H1 (cell line): ENCODE data around the gene KRT24. TPM values are rescaled to one million over a fixed set of nuclear protein-coding genes. Genes with fewer than 3 reads are reported as not detected.

ENCODE experiments used
- CTCF ChIA-PET: fragments of 300-600 bp; sonication (Branson Sonifier 250); formaldehyde crosslinking; loops from one replicate; lab custom pipeline; 2021; ENCODE audit not compliant: partially characterized antibody; lab: Charles Lee
- POLR2A ChIA-PET: fragments of 300-600 bp; sonication (Branson Sonifier 250); formaldehyde crosslinking; loops from one replicate; lab custom pipeline; 2021; ENCODE audit warnings: inconsistent platforms; ENCODE audit not compliant: partially characterized antibody; lab: Charles Lee
- DNase-seq, 2 experiments: peaks; one replicate each; pipeline versions ENCODE4 v3.0.0 to v3.0.0-alpha.2; 2010 to 2022; ENCODE audit warnings: low spot score in 2 of 2, low read depth in 1 of 2, mixed read lengths in 1 of 2
- FAIRE-seq: peaks from 2 replicates; lab custom pipeline; 2011; peaks lifted over from hg19 to GRCh38; lab: Jason Lieb, UNC
- H2AFZ ChIP-seq: 2 replicates; pipeline ENCODE4 v1.8.1; 2012; ENCODE audit warnings: low read length, inconsistent platforms
- H2AK5ac ChIP-seq: 2 replicates; pipeline ENCODE4 v1.6.1; 2013; ENCODE audit warnings: low read depth, low read length
- H2BK120ac ChIP-seq: replicated peaks from 2 replicates; pipeline ENCODE3; 2013; ENCODE audit warnings: low read depth, low read length, inconsistent platforms
- H2BK12ac ChIP-seq: 2 replicates; pipeline ENCODE4 v1.6.1; 2013; ENCODE audit warnings: low read depth, low read length
- H2BK15ac ChIP-seq: 2 replicates; pipeline ENCODE4 v1.6.1; 2013; ENCODE audit warnings: low read length
- H2BK20ac ChIP-seq: 2 replicates; pipeline ENCODE4 v1.6.1; 2013; ENCODE audit warnings: low read length
- H2BK5ac ChIP-seq: 2 replicates; pipeline ENCODE4 v1.6.1; 2013; ENCODE audit warnings: low read depth, low read length
- H3K14ac ChIP-seq: 2 replicates; pipeline ENCODE4 v1.6.1; 2013; ENCODE audit warnings: inconsistent platforms; ENCODE audit not compliant: insufficient read length
- H3K18ac ChIP-seq: 2 replicates; pipeline ENCODE4 v1.6.1; 2013; ENCODE audit warnings: low read length; ENCODE audit errors: extremely low read depth
- H3K23ac ChIP-seq: 2 replicates; pipeline ENCODE4 v1.6.1; 2013; ENCODE audit warnings: inconsistent platforms; ENCODE audit not compliant: insufficient read length
- H3K23me2 ChIP-seq: 2 replicates; pipeline ENCODE4 v1.6.1; 2013; ENCODE audit warnings: low read depth, low read length
- H3K27ac ChIP-seq: 2 replicates; pipeline ENCODE4 v1.6.1; 2011; ENCODE audit warnings: low read depth, low read length, inconsistent platforms
- H3K27me3 ChIP-seq, 4 experiments: replicated peaks in 1 of 4; 1 replicate in 1 of 4; 2 replicates in 3 of 4; pipeline versions ENCODE4 v1.6.1 to v1.8.1; 2011 to 2013; ENCODE audit warnings: low read length in 3 of 4, mild to moderate bottlenecking in 3 of 4, inconsistent platforms in 2 of 4, mixed read lengths in 2 of 4, moderate library complexity in 1 of 4; ENCODE audit not compliant: control insufficient read depth in 3 of 4, insufficient read depth in 3 of 4; ENCODE audit errors: extremely low read depth in 1 of 4
- H3K36me3 ChIP-seq, 4 experiments: 2 replicates each; pipeline versions ENCODE4 v1.6.1 to v1.8.1; 2011 to 2013; ENCODE audit warnings: mild to moderate bottlenecking in 4 of 4, low read length in 3 of 4, moderate library complexity in 2 of 4, control low read depth in 1 of 4, inconsistent platforms in 1 of 4; ENCODE audit not compliant: insufficient read depth in 4 of 4, control insufficient read depth in 2 of 4
- H3K4ac ChIP-seq: replicated peaks from 2 replicates; pipeline ENCODE3; 2013; ENCODE audit warnings: low read length, low read depth, mixed read lengths, inconsistent platforms; ENCODE audit not compliant: insufficient read length
- H3K4me1 ChIP-seq, 4 experiments: replicated peaks in 1 of 4; 1 replicate in 1 of 4; 2 replicates in 3 of 4; pipeline versions ENCODE4 v1.6.1 to v1.8.1; 2011 to 2013; ENCODE audit warnings: low read length in 3 of 4, inconsistent platforms in 2 of 4, mixed read lengths in 1 of 4; ENCODE audit not compliant: insufficient read depth in 4 of 4, control insufficient read depth in 3 of 4
- H3K4me2 ChIP-seq, 2 experiments: 2 replicates each; pipeline versions ENCODE4 v1.6.1 to v1.8.1; 2011 to 2013; ENCODE audit warnings: low read depth in 2 of 2, low read length in 2 of 2, control low read depth in 1 of 2, inconsistent platforms in 1 of 2, mild to moderate bottlenecking in 1 of 2; ENCODE audit not compliant: insufficient read depth in 1 of 2
- H3K4me3 ChIP-seq, 4 experiments: fragments of 200-600, 300-600 bp in 1 of 4; sonication (generic), shearing (Covaris generic), sonication (Bioruptor Twin) in 1 of 4; 2 replicates each; pipeline versions ENCODE4 v1.5.1 to v1.8.1; 2011 to 2016; ENCODE audit warnings: low read length in 4 of 4, low read depth in 3 of 4, control low read depth in 2 of 4, inconsistent platforms in 2 of 4, mild to moderate bottlenecking in 2 of 4, mixed read lengths in 1 of 4, moderate library complexity in 1 of 4; ENCODE audit not compliant: insufficient read depth in 2 of 4; ENCODE audit errors: extremely low read depth in 1 of 4
- H3K56ac ChIP-seq: replicated peaks from 2 replicates; pipeline ENCODE3; 2013; ENCODE audit warnings: low read depth, mild to moderate bottlenecking, mixed read lengths, low read length, inconsistent platforms; ENCODE audit not compliant: insufficient read length
- H3K79me1 ChIP-seq: 2 replicates; pipeline ENCODE4 v1.6.1; 2013; ENCODE audit warnings: low read depth, low read length, control low read depth
- H3K79me2 ChIP-seq, 2 experiments: 2 replicates each; pipeline versions ENCODE4 v1.6.1 to v1.8.1; 2012 to 2013; ENCODE audit warnings: low read length in 2 of 2, mild to moderate bottlenecking in 2 of 2, inconsistent platforms in 1 of 2; ENCODE audit not compliant: insufficient read depth in 2 of 2, control insufficient read depth in 1 of 2
- H3K9ac ChIP-seq, 4 experiments: replicated peaks in 1 of 4; 1 replicate in 1 of 4; 2 replicates in 3 of 4; pipeline versions ENCODE4 v1.6.1 to v1.8.1; 2011 to 2013; ENCODE audit warnings: low read depth in 3 of 4, low read length in 3 of 4, control low read depth in 2 of 4, mild to moderate bottlenecking in 2 of 4, moderate library complexity in 2 of 4, inconsistent platforms in 1 of 4; ENCODE audit errors: extremely low read depth in 1 of 4
- H3K9me3 ChIP-seq, 2 experiments: 2 replicates each; pipeline versions ENCODE4 v1.6.1 to v1.8.1; 2012 to 2013; ENCODE audit warnings: mild to moderate bottlenecking in 2 of 2, moderate library complexity in 2 of 2, control low read depth in 1 of 2, inconsistent platforms in 1 of 2, low read depth in 1 of 2, low read length in 1 of 2, mixed read lengths in 1 of 2; ENCODE audit not compliant: insufficient read depth in 2 of 2
- H4K20me1 ChIP-seq, 2 experiments: replicated peaks in 1 of 2; 2 replicates each; pipeline versions ENCODE3 to v1.8.1; 2011 to 2013; ENCODE audit warnings: inconsistent platforms in 2 of 2, low read length in 2 of 2, mild to moderate bottlenecking in 1 of 2; ENCODE audit not compliant: insufficient read depth in 2 of 2, control insufficient read depth in 1 of 2
- H4K5ac ChIP-seq: 2 replicates; pipeline ENCODE4 v1.6.1; 2013; ENCODE audit warnings: low read length, low read depth, mixed read lengths, inconsistent platforms; ENCODE audit not compliant: insufficient read length
- H4K8ac ChIP-seq: 2 replicates; pipeline ENCODE4 v1.8.0; 2013; ENCODE audit warnings: mild to moderate bottlenecking, moderate library complexity, low read length, inconsistent platforms; ENCODE audit not compliant: insufficient read depth; ENCODE audit errors: extremely low read depth
- H4K91ac ChIP-seq: replicated peaks from 2 replicates; pipeline ENCODE3; 2013; ENCODE audit warnings: low read length, mixed read lengths, inconsistent platforms; ENCODE audit not compliant: insufficient read length
- ASH2L ChIP-seq: fragments of 200-600, 300-600 bp; sonication (generic); IDR thresholded peaks from one replicate; pipeline ENCODE4 v1.7.1; 2017; ENCODE audit warnings: low read length
- ATF3 ChIP-seq: IDR thresholded peaks from 2 replicates; pipeline ENCODE4 v1.6.1; 2011; ENCODE audit warnings: low read depth, mild to moderate bottlenecking, low read length; ENCODE audit not compliant: insufficient read depth
- BACH1 ChIP-seq: IDR thresholded peaks from 2 replicates; pipeline ENCODE4 v1.6.1; 2012; ENCODE audit warnings: low read length, improper control_type of control experiment
- MAX ChIP-seq: IDR thresholded peaks from 2 replicates; pipeline ENCODE4 v1.6.1; 2012; ENCODE audit warnings: inconsistent platforms
- NANOG ChIP-seq: IDR thresholded peaks from 2 replicates; pipeline ENCODE4 v1.6.1; 2011; ENCODE audit warnings: low read length, low read depth, mild to moderate bottlenecking, inconsistent platforms; ENCODE audit not compliant: insufficient read depth, poor library complexity, severe bottlenecking
- POU5F1 ChIP-seq: IDR thresholded peaks from 2 replicates; pipeline ENCODE4 v1.6.1; 2011; ENCODE audit warnings: low read depth, mild to moderate bottlenecking, low read length, moderate library complexity
- SP1 ChIP-seq: IDR thresholded peaks from 2 replicates; pipeline ENCODE4 v1.6.1; 2011; ENCODE audit warnings: low read depth, low read length
- SRF ChIP-seq: IDR thresholded peaks from 2 replicates; pipeline ENCODE4 v1.6.1; 2011; ENCODE audit warnings: mild to moderate bottlenecking, low read depth, low read length, moderate library complexity
- SUZ12 ChIP-seq: fragments of 200-600 bp; sonication (generic); IDR thresholded peaks from 2 replicates; pipeline ENCODE4 v1.6.1; 2012; ENCODE audit warnings: mild to moderate bottlenecking, inconsistent platforms, low read length, moderate library complexity, mixed read lengths
- TBP ChIP-seq: IDR thresholded peaks from 2 replicates; pipeline ENCODE4 v1.6.1; 2011; ENCODE audit warnings: low read depth, low read length, improper control_type of control experiment
- TCF12 ChIP-seq: IDR thresholded peaks from 2 replicates; pipeline ENCODE4 v1.6.1; 2011; ENCODE audit warnings: low read depth, mild to moderate bottlenecking, low read length
- USF2 ChIP-seq: IDR thresholded peaks from 2 replicates; pipeline ENCODE4 v1.6.1; 2011; ENCODE audit warnings: low read length, improper control_type of control experiment
- YY1 ChIP-seq: IDR thresholded peaks from 2 replicates; pipeline ENCODE4 v1.6.1; 2011; ENCODE audit warnings: low read depth, mild to moderate bottlenecking, low read length
- WGBS, 2 experiments: shearing (Covaris generic) in 1 of 2; methylation state at CpG; one replicate each; pipeline versions ENCODE4 v1.1.6 to v1.1.7; 2013 to 2015; ENCODE audit warnings: low lambda C conversion rate in 2 of 2, mixed read lengths in 2 of 2, inconsistent platforms in 1 of 2, low coverage in 1 of 2, missing lambda C conversion rate in 1 of 2; ENCODE audit not compliant: insufficient replicate concordance in 2 of 2, insufficient coverage in 1 of 2, insufficient read length in 1 of 2; ENCODE audit errors: extremely low coverage in 1 of 2, missing lambda C conversion rate in 1 of 2; 5-methylcytosine and 5-hydroxymethylcytosine counted together
- polyA plus RNA-seq, 7 experiments: library from polyadenylated mRNA; depleted of rRNA in 3 of 7; stranded (reverse) in 5 of 7; unstranded in 2 of 7; fragments of >200 nt in 5 of 7; fragments of 200-250 nt in 2 of 7; gene quantifications; 1 replicate in 5 of 7; 2 replicates in 1 of 7; 4 replicates in 1 of 7; pipeline versions ENCODE4 v1.2.1 to v1.2.3, GENCODE V29; 2011 to 2013; ENCODE audit warnings: missing spikeins in 2 of 7, mixed read lengths in 2 of 7
- total RNA-seq: library from RNA; stranded (reverse); fragmentation: NEBNext Ultra II Directional; extraction: Animal tissue kit (Norgen Biotek cat#: 25700); gene quantifications from 2 replicates; pipeline ENCODE4 v1.2.1, GENCODE V29; 2021

KRT24 gene
- total and polyA plus RNA-seq, 2 of the 8 experiments (the other 6 are each of a cell fraction or from before 2014, with no cell fraction given): not detected

- H4K91ac ChIP-seq: no peak overlapping the region
- H3K23ac ChIP-seq: no peak overlapping the region
- no peaks in the 10 kb centered on the region for H3K36me3 ChIP-seq
- no peaks in the 10 kb centered on the region for H3K79me2 ChIP-seq
- no peak overlapping the region for H3K27ac ChIP-seq
- no peak overlapping the region for H3K56ac ChIP-seq
- CTCF ChIA-PET: no interaction called here
- no peak overlapping the region for H3K18ac ChIP-seq
- no peaks in the 10 kb centered on the region for H3K23me2 ChIP-seq
- no peaks in the 10 kb centered on the region for H3K4me1 ChIP-seq
- no peak overlapping the region for H3K4me2 ChIP-seq
- no peak overlapping the region for H2AFZ ChIP-seq
- peaks cover 6 to 10% of the 10 kb centered on the region in 2 experiments; a peak in 2 of 4 replicates for H3K9me3 ChIP-seq
- DNase-seq (no peak), FAIRE-seq (no peak)
- no peak overlapping the region for H3K9ac ChIP-seq
- no peaks in the 10 kb centered on the region for H3K27me3 ChIP-seq
- POLR2A ChIA-PET: no interaction called here
- WGBS, 2 experiments: 79% methylated on average over 4 of the region's 4 CpGs; no CpG with 5 or more reads in 1 of the 2 experiments
- H2BK120ac ChIP-seq: no peak overlapping the region
- H3K4me3 ChIP-seq: no peak overlapping the region
- H3K79me1 ChIP-seq: no peaks in the 10 kb centered on the region
- H4K5ac ChIP-seq: no peak overlapping the region
- no peak overlapping the region for H3K14ac ChIP-seq
- H4K20me1 ChIP-seq: no peaks in the 10 kb centered on the region
- H4K8ac ChIP-seq: no peak overlapping the region
- no peak overlapping the region for H2AK5ac ChIP-seq
- no peak overlapping the region for H2BK15ac ChIP-seq
- no peak overlapping the region for H2BK12ac ChIP-seq
- H3K4ac ChIP-seq: no peak overlapping the region
- no peak overlapping the region for H2BK20ac ChIP-seq
- no peak overlapping the region for H2BK5ac ChIP-seq
- TF ChIP-seq ATF3 (no peak), SUZ12 (no peak), ASH2L (no peak), BACH1 (no peak), TBP (no peak), TCF12 (no peak), NANOG (no peak), POU5F1 (no peak), SRF (no peak), MAX (no peak), YY1 (no peak), SP1 (no peak), USF2 (no peak)
Observed at GRCh38 chr17:40738553-40738952, 35.0 kb upstream of the KRT24 start.
